Activated T-helper 1 cell treated with Interleukin-2 at 50 U/mL for 16 hours (primary cell): ENCODE results near the gene SLC22A7.
"Not testable (repeated sequence)": the region's sequence is repeated elsewhere in the genome, so short reads cannot be mapped to it uniquely, and the experiment has no call there.

Experiments used
- DNase-seq: peaks from one replicate; pipeline ENCODE4 v3.0.0-alpha.2; 2020; ENCODE audit warnings: low read depth

SLC22A7 gene

DNA sequence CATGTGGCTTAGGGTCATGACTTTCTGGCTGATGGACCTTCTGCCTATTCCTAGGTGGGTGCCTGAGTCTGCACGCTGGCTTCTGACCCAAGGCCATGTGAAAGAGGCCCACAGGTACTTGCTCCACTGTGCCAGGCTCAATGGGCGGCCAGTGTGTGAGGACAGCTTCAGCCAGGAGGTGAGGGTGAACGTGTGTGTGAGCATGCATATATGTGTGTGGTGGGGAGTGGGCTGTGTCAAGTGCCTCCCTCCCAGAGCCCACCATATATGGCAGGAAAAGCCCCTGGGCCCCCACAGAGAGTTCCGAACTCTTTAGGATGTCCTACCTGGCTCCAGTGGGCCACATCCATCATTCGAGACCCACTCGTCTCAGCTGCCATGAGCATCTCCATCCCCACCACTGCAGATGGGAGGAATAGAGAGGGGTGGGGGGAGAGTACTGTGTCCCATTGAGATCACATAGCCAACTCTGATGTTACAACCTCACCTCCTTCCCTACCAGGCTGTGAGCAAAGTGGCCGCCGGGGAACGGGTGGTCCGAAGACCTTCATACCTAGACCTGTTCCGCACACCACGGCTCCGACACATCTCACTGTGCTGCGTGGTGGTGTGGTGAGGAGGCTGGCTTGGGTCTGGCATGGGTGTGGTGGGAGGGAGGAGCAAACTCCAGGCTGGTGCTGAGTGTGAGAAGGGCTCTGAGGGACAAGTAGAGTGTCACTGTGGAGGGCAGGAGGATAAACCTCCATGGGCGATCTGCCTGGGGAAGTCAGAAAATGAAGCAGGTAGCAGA is 3.2 kb downstream of the SLC22A7 start:
- DNase-seq: no peak

DNA sequence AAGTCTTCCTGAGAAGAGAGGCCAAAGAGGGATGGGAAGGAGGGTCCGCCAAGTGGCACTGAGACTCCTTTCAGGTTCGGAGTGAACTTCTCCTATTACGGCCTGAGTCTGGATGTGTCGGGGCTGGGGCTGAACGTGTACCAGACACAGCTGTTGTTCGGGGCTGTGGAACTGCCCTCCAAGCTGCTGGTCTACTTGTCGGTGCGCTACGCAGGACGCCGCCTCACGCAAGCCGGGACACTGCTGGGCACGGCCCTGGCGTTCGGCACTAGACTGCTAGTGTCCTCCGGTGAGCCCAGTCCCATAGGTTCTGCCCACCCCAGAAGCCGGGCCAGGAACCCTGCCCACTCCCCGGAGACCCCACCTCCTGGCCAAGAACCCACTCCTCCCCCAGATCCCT is 4.1 kb downstream of the SLC22A7 start:
- no peak for DNase-seq

- not testable (repeated sequence) for DNase-seq
Measured at GRCh38 chr6:43303006-43303405, 4.9 kb downstream of the SLC22A7 start.

GRCh38 chr6:43303751-43304331 is 5.8 kb downstream of the SLC22A7 start:
- DNase-seq: no peak

GRCh38 chr6:43304361-43304760 is 6.3 kb downstream of the SLC22A7 start:
- DNase-seq: no peak

- DNase-seq: no peak
Measured at GRCh38 chr6:43304882-43305281, 6.8 kb downstream of the SLC22A7 start.

DNA sequence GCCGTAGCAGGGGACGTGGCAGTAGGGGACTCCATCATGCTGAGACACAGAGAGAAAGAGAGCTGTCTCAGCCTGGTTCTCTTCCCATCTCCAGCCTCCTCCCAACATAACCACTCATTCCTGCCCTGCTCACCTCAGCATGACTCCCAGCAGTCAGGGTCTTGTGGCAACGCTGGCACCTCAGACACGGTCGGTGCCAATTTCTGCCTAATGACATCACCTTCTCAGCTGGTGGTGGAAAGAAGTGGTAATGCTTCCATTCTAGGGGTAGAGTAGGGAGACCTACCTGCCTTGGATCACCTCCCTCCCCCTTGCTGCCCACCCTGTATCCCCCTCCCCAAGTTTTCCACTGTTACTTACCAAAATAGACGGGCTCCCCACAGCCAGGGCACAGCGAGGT is 8.0 kb downstream of the SLC22A7 start:
- no peak for DNase-seq

DNA sequence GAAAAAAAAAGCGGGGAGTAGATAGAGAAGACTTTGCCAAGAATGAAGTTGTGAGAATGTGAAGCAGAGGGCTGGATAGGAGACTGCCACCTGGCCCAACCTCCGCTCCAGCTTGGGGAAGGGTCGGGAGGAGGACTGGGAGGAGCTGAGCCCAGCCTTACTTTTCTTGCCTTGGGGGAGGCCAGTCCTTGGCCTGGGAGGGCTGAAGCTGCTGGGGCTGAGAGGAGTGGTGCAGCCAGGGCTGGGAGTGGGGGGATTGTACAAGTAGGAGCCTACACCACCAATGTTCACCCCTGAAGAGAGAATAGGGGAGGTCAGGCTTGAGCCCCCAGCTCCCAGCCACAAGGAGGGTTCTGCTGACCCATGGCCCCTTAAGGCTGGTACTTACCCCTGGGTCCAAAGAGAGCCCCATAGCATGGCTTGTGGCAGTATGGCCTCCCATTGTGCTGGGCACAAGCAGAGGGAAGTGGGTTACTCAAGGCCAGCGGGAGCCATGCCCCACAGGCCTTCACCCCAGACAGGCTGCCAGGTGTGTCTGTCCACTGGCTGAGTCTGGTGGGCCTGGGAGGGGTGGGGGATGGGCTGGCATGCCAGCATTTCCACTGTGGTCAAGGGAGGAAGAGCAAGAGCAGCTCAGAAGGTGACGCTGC is 9.5 kb downstream of the SLC22A7 start:
- no peak for DNase-seq

DNA sequence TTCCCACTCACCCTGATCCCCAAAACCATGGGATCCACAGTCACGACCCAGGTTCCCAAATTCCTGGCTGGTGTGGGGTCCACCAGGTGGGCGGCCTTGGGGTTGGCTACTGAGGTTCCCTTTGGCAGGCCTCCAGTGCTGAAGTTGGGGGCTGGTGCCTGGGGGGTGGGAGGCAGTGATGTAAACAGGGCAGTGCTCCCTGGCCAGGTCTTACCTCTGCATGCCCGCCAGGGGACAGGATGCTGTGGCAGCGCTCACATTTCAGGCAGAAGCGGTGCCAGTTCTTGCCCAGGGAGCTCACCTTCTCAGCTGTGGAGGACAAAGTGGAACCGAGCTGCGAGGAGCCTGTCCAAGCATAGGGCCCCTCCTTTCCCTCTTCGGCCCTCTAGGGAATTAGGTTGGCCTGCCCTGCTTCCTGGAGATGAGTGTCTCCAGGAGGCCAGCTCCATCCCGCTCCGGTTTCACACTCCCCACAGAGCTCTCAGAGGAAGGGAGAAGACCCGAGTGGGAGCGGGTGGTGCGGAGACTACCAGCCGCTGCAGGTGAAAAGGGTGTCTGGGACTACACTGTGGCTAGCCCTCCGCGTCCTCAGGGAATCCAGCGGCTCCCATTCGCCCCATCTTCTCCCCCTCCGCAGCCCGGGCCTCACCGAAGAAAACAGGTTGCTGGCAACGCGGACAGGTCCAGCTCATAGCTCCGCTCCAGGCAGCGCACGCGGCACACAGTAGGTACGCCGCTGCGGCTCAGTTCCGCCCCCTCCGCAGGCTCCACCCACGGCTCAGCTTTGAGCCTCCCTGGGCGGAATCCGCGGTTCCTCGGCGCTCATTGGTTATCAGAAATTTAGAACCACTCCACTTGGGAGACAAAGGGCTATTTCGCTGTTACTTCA is 10.3 kb downstream of the SLC22A7 start, which contains the start of gene CRIP3:
Gene CRIP3 (minus strand): TSS at position 726 of the 889 bp plus-strand sequence. CDS start 34 bp downstream, at position 692.
- peak; percentile 27 for DNase-seq

DNA sequence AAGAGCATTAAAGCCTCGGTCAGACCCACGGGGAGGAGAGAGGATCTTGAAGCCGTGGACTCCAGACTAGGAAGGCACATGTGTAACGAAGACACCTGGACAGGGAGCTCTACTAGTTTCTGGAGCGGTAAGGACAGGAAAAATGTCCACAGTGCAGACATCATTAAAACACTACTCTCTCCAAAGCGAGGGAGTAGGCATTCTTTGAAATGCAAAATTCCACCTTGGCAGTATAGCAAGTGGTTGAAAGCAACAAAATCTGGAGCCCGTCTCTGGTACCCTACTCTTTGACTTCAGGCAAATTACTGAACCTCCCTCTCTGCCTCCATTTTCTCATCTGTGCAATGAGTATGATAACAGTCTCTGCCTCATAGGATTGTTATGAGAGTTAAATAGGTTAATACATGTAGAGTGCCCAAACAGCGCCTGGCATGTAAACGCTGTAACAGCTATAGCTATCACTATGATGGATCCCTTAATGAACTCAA is 11.0 kb downstream of the SLC22A7 start:
- DNase-seq: no peak

GRCh38 chr6:43310134-43310533 is 12.1 kb downstream of the SLC22A7 start:
- no peak for DNase-seq

DNA sequence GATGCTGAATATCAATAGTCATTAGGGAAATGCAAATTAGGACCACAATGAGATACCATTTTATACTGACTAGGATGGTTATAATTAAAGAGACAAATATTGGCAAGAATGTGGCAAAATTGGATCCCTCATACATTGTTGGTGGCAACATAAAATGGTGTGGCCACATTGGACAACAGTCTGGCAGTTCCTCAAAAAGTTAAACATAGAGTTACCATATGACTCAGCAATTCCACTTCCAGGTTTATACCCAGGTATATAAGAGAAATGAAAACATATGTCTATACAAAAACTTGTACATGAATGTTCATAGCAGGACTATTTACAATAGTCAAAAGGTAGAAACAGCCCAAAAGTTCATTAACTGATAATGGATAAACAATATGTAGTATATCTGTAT is 12.6 kb downstream of the SLC22A7 start:
- no peak for DNase-seq

- no peak for DNase-seq
Measured at GRCh38 chr6:43311666-43312065, 13.6 kb downstream of the SLC22A7 start.

GRCh38 chr6:43313813-43314212 is 15.8 kb downstream of the SLC22A7 start:
- DNase-seq: no peak

GRCh38 chr6:43318011-43318410 is 20.0 kb downstream of the SLC22A7 start:
- no peak for DNase-seq

- DNase-seq: no peak
Measured at GRCh38 chr6:43325876-43326275, 27.8 kb downstream of the SLC22A7 start.

GRCh38 chr6:43328528-43328927 is 30.5 kb downstream of the SLC22A7 start:
- DNase-seq: no peak

DNA sequence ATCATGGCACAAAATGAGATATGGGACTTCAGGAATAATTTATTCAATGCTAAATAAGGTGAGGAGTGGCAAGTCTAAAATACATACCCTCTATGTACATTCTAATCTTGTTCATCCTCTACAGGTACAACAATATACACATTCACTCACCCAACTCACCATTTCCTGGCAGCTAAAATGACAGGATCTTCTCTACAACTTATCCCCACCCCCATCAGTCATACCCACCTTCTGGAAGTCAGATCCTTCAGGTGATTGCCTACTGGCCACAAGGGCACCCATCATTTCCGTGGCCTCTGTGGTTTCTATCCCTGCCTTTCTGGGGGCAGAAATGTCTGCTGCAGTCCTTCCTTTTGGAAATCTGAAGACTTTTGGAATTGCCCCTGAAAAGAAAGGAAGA is 33.4 kb downstream of the SLC22A7 start:
- no peak for DNase-seq

GRCh38 chr6:43331891-43332290 is 33.8 kb downstream of the SLC22A7 start:
- DNase-seq: no peak

- no peak for DNase-seq
Measured at GRCh38 chr6:43334466-43335095, 36.5 kb downstream of the SLC22A7 start.

- no peak for DNase-seq
Measured at GRCh38 chr6:43335469-43335868, 37.4 kb downstream of the SLC22A7 start.

GRCh38 chr6:43336382-43336781 is 38.3 kb downstream of the SLC22A7 start:
- no peak for DNase-seq
